Type B pancreatic cell (in vitro differentiated cells): ENCODE data around the gene LYST. TPM values are rescaled to one million over a fixed set of nuclear protein-coding genes. Genes with fewer than 3 reads are reported as not detected.

ENCODE experiments used
- DNase-seq: peaks from one replicate; pipeline ENCODE4 v3.0.0; 2021; ENCODE audit warnings: mixed read lengths; ENCODE audit not compliant: unreplicated experiment; ENCODE audit errors: extremely low spot score
- H3K27ac Mint-ChIP-seq: 2 replicates; pipeline ENCODE4 v1.8.0; 2021; ENCODE audit warnings: mild to moderate bottlenecking, mixed read lengths
- H3K27me3 Mint-ChIP-seq: 2 replicates; pipeline ENCODE4 v1.8.0; 2021; ENCODE audit warnings: mixed read lengths
- H3K36me3 Mint-ChIP-seq: 2 replicates; pipeline ENCODE4 v1.8.0; 2021; ENCODE audit warnings: mixed read lengths
- H3K4me1 Mint-ChIP-seq: one replicate; pipeline ENCODE4 v1.8.0; 2021; ENCODE audit warnings: mixed read lengths; ENCODE audit not compliant: unreplicated experiment
- H3K4me3 Mint-ChIP-seq: 2 replicates; pipeline ENCODE4 v1.8.0; 2021; ENCODE audit warnings: mild to moderate bottlenecking, mixed read lengths
- H3K9me3 Mint-ChIP-seq: 2 replicates; pipeline ENCODE4 v1.8.0; 2021; ENCODE audit warnings: mixed read lengths
- CTCF ChIP-seq: fragments of 200-600 bp; sonication (generic); conservative IDR thresholded peaks from 2 replicates; pipeline ENCODE4 v1.5.0; 2021; ENCODE audit warnings: antibody characterized with exemption, mild to moderate bottlenecking
- total RNA-seq: library from RNA; stranded (reverse); gene quantifications from 2 replicates; pipeline ENCODE4 v1.2.1, GENCODE V29; 2021; ENCODE audit warnings: low replicate concordance

LYST gene
- total RNA-seq, 1 donor from 2014 or later = 9.7 TPM

DNA sequence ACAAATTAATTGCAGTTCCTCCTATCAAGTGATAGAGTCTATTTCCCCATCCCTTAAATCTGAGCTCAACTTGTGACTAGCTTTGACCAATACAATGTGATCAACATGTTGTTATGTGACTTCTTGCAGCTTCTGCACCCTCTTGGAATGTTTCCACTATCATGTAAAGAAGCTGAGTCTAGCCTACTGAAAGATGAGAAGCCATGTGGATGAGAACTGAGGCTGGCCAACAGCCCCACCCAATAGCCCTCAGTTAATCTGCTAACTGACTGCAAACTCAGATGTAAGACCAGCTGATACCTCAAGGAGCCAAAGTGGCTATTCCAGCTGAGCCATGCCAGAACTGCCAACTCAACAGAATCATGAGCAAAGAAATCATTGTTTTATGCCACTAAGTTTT lies 44.0 kb downstream of the LYST start:
- no peak for DNase-seq
- H3K27me3 Mint-ChIP-seq = no peaks in the 10 kb centered on the region
- H3K36me3 Mint-ChIP-seq = no peaks in the 10 kb centered on the region
- H3K4me3 Mint-ChIP-seq = no peak overlapping the region
- no peaks in the 10 kb centered on the region for H3K9me3 Mint-ChIP-seq
- H3K27ac Mint-ChIP-seq = no peak overlapping the region
- TF ChIP-seq CTCF = no peak
- H3K4me1 Mint-ChIP-seq = no peaks in the 10 kb centered on the region

- H3K4me1 Mint-ChIP-seq = no peaks in the 10 kb centered on the region
- H3K4me3 Mint-ChIP-seq = no peak overlapping the region
- DNase-seq = no peak
- no peak for TF ChIP-seq CTCF
- H3K9me3 Mint-ChIP-seq = no peaks in the 10 kb centered on the region
- H3K27me3 Mint-ChIP-seq = no peaks in the 10 kb centered on the region
- no peak overlapping the region for H3K27ac Mint-ChIP-seq
- H3K36me3 Mint-ChIP-seq = no peaks in the 10 kb centered on the region
Observed at GRCh38 chr1:235821361-235821981, 45.2 kb downstream of the LYST start.

DNA sequence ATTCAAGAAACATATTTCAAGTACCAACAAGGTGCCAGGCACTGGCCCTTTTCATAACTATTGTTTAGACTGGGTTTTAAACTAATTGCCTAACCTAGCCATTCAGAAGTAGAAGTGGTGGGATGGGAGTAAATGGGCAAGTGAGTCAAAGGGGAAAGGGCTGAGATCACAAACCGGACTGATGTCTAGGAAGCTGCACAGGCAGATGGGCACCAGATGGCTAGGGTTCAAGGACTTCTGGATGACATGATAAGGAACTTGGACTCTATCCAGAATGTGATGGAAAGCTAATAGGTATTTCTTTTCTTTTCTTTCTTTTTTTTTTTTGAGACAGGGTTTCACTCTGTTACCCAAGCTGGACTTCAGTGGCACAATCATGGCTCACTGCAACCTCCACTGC lies 46.6 kb downstream of the LYST start:
- no peak overlapping the region for H3K4me3 Mint-ChIP-seq
- no peak for DNase-seq
- no peak for TF ChIP-seq CTCF
- H3K27me3 Mint-ChIP-seq = no peaks in the 10 kb centered on the region
- H3K27ac Mint-ChIP-seq = no peak overlapping the region
- H3K4me1 Mint-ChIP-seq = no peaks in the 10 kb centered on the region
- H3K9me3 Mint-ChIP-seq = no peaks in the 10 kb centered on the region
- no peaks in the 10 kb centered on the region for H3K36me3 Mint-ChIP-seq

GRCh38 chr1:235818632-235819136 lies 48.0 kb downstream of the LYST start:
- DNase-seq = no peak
- no peak overlapping the region for H3K4me3 Mint-ChIP-seq
- no peaks in the 10 kb centered on the region for H3K36me3 Mint-ChIP-seq
- TF ChIP-seq CTCF = no peak
- no peaks in the 10 kb centered on the region for H3K4me1 Mint-ChIP-seq
- H3K27me3 Mint-ChIP-seq = no peaks in the 10 kb centered on the region
- no peak overlapping the region for H3K27ac Mint-ChIP-seq
- no peaks in the 10 kb centered on the region for H3K9me3 Mint-ChIP-seq

DNA sequence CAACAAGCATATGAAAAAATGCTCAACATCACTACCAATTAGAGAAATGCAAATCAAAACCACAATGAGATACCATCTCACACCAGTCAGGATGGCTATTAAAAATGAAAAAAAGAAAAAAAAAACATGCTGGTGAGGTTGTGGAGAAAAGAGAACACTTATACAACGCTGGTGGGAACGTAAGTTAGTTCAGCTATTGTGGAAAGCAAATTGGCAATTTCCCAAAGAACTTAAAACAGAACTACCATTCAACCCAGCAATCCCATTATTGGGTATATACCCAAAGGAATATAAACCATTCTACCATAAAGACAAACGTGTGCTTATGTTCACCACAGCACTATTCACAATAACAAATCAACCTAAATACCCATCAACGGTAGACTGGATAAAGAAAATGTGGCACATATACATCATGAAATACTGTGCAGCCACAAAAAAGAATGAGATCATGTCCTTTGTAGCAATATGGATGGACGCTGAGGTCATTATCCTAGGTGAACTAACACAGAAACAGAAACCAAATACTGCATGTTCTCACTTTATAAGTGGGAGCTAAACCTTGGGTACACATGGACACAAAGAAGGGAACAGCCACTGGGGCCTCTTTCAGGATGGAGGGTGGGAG lies 49.5 kb downstream of the LYST start:
- Mint-ChIP-seq H3K27me3 (no peaks in the 10 kb centered on the region), H3K9me3 (no peaks in the 10 kb centered on the region), H3K4me3 (no peak overlapping the region), H3K36me3 (no peaks in the 10 kb centered on the region), H3K4me1 (no peaks in the 10 kb centered on the region), H3K27ac (no peak overlapping the region)
- TF ChIP-seq CTCF = no peak
- DNase-seq = no peak
